ENCODE results near the gene HDAC10.
"Not testable (repeated sequence)": the region's sequence is repeated elsewhere in the genome, so short reads cannot be mapped to it uniquely, and the experiment has no call there.

Gene HDAC10

DNA sequence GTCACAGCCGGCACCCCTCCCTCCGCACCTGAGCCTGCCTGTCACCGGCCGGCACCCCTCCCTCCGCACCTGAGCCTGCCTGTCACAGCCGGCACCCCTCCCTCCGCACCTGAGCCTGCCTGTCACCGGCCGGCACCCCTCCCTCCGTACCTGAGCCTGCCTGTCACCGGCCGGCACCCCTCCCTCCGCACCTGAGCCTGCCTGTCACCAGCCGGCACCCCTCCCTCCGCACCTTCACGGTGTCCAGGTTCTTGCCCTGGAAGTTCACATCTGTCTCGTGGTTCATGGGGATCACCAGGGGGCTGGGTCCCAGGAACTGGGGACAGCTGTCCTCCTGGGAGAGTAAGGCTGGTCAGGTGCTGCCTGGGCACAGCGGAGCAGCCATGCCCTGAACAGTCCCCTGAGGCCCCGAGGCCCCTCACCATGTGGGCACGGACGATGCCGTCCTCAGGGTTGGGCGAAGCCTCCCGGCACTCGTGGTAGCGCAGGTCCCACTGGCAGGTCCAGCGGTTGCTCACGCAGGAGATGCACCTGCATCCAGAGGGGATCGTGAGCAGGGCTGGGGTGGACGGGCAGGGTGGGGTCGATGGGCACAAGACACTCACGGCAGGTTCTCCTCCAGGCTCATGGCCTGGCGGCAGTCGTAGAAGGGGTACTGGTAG, 34.6 kb upstream of the HDAC10 start:
- no peak for DNase-seq (ENCODE audit: low read depth)

DNA sequence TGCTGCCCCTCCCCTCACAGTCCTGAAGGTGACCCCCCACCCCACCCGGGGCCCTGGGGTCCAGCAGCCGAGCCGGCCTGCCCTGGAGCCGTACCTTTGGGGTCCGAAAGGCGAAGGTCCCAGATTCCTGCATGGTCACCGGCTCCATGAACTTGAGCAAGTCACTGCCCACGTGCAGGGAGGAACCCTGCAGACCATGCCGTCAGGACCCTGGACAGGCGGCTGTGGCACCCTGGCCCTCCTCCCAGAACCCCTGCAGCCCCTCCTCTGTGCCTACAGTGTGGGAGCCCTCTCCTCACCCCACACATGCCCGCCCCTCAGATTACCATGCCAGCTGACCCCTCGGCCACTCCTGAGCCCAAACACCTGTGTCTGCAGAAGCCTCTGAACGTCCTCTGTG, 33.4 kb upstream of the HDAC10 start:
- no peak for DNase-seq (ENCODE audit: low read depth)

DNA sequence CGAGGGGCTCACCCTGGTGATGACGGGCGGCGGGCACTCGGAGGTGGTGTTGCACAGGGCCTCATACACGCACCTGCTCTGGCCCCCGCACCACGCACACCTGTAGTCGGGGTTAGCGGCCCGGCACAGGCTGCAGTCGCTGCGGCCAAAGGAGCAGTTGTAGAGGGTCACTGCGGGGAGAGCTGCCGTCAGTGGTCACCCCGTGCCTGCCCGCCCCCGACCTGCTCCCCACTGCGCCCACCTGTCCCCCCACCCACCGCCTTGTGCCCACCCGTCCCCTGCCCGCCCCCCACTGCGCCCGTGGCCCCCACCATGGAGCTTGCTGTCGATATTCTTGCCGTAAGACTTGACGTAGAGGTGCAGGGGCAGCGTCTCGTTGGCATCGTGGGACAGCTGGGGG, 32.8 kb upstream of the HDAC10 start:
- DNase-seq (ENCODE audit: low read depth): no peak

DNA sequence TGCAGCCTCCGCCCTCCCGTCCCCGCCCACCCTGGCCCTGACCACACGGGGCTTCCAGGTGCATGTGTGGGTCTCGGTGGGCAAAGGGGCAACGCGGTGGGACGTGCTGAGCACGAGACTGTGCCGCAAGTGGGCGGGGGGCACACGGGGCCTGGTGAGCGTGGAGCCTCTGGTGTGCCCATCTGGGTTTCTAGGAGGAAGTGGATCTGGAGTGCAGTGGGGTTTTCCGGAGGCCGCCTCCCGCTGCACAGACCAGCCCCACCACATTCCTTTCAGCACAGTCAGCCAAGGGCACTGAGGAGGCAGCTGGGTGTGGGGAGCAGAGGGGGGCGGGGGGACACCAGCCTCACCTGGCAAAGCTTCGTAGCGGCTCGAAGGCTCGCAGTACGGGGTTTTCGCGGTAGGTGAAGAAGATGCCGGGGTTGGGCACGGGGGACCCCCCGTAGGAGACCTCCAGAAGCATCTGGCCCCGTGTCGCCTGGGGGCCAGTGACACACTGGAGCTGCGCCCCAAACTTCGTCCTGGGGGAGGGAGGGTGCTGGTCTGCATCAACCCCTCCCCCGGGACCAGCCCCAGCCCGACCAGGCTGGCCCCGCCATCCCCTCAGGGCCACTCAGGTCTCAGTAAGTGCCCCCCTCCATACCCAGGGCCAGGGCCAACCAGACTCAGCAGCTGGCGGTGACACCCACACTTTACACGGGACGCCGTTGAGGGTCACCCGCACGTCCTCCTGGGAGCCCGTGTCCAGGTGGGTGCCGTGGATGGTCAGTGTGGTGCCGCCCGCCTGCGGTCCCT, 31.5 kb upstream of the HDAC10 start:
- no peak for DNase-seq (ENCODE audit: low read depth)

DNA sequence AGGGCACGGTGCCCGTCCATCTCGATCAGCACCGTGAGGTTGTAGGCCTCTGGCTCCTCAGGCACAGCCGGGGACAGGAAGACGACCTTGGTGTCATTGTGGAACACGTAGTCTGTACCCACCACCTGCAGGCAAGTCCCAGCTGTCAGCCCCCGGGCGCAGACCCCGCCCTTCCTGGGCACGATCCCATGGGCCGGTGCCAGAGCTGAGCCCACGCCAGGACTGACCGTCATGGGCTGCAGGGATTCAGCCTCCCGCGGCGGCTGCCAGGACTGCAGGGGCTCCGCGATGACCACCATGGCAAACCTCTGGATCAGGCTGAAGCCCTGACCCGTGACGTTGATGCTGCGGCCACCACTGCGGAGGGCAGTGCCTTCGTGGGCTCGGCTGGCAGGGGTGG, 30.9 kb upstream of the HDAC10 start:
- no peak for DNase-seq (ENCODE audit: low read depth)

DNA sequence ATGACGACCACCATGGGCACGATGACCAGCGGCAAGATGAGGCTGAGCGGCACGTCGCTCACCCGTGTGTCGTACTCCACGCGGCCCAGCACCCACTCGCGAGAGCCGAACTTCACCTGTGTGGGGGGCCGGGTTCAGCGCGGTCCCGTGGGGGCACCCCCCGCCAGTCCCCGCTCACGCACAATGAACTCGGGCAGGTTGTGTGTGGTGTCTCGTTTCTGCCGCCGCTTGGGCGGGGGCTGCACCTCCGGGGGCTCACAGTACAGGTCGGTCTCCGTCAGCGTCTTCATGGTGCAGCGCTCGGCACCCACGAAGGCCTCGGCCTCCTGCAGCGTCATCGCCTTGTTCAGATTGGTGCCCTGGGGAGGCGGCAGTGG, 30.3 kb upstream of the HDAC10 start:
- no peak for DNase-seq (ENCODE audit: low read depth)

DNA sequence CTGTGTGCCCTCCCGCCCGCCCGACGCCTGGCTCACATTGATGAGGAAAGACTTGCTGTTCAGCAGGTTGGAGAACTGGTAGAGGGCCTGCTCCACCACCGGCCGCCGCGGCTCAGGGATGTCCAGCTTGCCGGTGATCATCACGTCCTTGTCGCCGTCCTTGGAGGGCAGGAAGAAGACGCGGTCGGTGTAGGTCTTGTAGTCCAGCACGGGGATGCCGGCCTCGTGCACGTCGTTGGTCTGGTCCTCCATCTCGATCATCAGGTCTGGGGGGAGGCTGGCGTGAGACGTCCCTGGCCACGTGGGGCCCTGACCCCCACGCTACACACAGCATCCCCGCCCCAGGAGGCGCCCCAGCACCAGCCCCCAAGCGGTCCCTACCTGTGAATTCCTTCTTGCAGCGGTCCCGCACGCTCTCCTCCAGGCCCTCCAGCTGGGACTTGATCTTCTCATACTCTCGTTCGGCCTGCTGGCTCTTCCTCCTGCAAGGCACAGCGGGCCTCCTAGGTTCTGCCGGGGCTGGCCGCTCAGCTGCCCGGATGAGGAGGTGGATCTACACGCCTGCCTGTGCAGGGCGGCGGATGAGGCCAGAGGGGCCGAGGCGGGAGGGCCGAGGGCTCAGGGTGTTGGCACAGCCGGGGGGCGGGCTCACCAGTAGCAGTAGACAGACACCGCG, 29.8 kb upstream of the HDAC10 start:
- DNase-seq (ENCODE audit: low read depth): no peak

DNA sequence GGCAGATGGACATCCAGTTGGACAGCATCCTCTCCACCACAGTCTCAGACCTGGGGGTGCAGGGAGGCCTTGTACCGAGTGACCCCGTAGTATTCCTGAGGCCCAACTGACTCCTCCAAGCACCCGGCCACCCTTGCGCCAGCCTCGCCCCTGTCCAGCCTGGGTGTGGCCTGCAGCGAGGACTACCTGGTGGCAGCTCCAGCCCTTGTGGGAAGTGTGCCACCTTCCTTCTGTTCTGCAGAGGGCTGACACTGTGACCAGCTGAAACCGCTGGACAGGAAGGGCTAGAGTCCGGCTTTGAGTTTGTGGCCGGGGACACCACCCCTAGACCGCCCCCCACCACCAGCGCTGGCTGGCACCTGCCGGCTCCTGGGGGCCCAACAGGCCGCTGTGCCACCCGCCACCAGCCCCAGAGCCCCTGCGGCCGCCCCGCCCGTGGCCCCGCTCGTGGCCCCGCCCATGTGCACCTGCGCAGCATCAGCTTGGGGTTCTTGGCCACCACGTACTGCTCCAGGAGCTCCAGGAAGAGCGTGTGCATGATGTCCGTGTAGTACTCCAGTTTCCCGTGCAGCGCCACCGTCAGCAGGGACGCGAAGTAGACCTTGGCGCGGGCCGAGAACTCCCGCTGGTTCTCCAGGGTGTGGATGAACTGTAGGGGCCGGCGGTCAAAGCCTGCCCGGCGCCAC, 29.1 kb upstream of the HDAC10 start:
- no peak for DNase-seq (ENCODE audit: low read depth)

DNA sequence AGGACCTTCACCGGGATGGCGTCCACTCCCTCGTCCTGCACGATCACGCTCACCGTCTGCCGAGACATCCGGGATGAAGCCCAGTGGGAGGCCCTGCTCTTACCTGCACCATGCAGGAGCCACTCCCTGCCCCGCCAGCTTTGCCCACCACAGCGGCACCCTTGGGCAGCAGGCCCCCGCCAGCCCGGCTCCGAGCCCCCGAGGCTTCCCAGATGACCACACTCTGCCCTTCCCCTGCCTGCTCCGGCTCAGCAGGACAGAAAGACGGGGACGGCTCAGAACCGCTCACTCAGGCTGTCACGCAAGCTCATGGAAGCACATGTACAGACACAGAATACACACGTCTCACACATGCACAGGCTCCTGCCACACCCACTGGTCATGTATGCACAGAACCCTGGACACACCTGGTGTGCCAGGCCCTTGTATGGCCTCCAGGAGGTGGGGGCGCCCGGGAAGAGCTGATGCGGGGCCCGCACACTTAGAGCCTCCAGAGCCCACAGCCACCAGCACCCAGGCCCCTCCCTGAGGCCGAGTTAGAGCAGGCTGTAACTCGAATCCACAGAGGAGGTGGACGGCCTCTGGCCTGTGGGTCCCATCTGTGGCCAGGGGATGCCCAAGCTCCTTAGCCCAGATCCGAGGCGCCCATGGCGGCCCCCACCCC, 28.0 kb upstream of the HDAC10 start:
- DNase-seq (ENCODE audit: low read depth): no peak

DNA sequence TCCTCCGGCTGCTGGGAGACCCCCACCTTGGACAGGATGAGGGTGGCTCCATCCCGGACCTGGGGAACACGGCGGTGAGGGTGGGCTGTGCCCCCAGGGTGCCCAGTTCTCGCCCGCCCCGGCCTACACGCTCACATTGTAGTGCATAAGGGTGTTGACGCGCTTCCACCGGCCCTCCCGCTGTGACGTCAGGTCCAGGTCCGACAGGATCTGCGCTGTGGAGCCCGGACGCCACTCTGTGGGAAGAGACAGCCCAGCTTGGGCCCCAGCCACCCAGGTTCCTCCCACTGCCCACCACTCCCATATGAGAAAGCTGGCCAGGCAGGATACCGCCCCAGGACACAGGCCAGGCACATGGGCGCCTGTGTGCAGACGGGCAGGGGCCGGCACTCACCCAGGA, 27.4 kb upstream of the HDAC10 start:
- no peak for DNase-seq (ENCODE audit: low read depth)

DNA sequence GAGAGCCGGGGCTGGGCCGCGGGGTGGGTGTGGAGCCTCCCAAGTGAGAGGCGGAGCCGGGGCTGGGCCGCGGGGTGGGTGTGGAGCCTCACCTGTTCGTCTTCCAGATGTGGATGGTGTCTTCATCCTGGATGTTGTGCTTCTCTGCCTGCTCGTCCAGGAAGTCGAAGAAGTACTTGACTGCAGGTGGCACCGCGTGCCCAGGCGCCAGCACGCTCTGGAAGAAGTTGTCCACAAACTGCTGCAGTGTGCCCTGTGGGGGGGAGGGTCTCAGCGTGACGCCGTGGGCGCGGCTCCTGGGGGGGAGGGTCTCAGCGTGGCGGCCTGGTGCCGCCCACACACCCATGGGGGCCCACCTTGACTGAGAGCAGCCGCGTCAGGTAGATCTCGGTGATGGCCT, 26.7 kb upstream of the HDAC10 start:
- no peak for DNase-seq (ENCODE audit: low read depth)

DNA sequence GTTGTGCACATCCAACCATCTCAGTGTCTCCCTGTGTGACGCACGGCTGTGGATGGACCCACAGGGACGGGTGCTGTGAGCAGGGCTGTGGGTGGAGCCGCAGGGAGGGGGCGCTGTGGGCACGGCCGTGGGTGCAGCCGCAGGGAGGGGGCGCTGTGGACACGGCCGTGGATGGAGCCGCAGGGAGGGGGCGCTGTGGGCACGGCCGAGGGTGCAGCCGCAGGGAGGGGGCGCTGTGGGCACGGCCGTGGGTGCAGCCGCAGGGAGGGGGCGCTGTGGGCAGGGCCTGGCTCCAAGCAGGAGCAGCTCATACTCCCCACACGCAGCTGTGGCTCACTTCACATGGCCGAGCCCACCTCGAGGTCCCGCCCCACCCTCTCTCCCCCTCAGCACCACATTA, 25.1 kb upstream of the HDAC10 start:
- DNase-seq (ENCODE audit: low read depth): no peak

DNA sequence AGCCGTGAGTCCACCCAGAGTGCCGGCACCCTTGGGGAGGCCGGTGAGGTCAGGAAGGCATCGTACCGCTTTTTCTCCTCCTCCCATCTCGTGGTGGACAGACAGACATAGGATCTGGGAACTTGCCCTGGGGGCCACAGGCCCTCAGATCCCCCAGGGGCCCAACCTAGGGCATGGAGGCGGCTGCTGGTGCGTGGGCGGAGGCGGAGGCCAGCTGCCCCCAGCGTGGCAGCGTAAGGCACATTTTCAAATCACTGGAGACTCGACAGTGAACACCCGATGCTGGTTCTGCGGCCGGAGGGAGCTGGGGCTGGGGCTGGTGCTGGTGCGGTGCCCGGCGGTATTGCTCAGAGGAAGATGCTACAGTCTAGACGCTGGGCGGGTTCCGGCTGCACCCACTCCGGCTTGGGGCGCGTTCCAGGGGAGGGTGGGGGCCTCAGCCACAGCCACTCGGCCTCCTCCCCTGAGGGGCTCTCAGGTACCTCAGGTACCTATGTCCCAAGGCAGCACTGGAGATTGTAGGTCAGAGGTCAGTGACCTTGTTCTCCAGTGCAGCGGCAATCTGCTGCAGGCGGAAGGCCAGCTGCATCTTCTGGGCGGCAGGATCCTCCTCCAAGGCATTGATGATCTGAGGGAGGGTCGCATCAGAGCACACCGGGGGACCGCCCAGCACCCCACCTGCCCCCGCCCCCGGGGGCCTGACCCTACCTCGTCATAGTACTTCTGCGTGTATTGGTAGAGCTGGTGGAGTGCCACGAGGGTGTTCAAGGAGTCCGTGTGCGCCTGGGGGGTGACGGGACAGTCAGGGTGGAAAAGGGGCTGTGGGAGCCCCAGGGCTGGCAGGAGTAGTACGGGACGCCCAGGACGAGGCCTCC, 24.4 kb upstream of the HDAC10 start:
- DNase-seq (ENCODE audit: low read depth): no peak

DNA sequence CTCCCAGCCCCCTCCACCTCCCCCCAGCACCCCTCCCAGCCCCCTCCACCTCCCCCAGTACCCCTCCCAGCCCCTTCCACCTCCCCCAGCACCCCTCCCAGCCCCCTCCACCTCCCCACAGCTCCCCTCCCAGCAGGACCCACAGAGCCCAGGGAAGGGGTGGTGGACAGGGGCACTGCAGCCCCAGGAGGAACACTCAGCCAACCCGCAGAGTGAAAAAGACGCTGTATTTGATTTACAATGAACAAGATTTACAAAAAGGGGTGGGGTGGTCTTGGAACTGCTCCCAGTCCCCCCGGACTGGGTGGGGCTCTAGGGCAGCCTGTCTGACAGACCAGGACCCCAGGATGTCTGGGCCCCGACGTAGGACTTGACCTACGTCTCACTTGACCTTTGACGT, 23.7 kb upstream of the HDAC10 start:
- no peak for DNase-seq (ENCODE audit: low read depth)

DNA sequence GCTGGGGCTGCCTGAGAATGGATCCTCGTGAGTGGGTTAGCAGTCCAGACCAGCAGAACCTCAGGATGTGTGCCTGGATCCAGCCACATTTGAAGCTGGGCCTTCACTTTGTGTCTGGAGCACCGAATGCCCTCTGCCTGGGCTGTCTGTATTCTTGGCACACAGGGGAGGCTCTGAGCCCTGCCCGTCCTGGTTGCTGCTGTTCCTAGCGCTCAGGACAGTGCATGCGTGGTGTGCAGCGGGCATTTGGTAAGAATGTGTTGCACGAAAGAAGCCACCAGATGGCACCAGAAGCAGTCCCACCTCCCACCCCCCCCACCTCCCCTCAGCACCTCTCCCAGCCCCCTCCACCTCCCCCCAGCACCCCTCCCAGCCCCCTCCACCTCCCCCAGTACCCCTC, 23.2 kb upstream of the HDAC10 start:
- DNase-seq (ENCODE audit: low read depth): no peak

DNA sequence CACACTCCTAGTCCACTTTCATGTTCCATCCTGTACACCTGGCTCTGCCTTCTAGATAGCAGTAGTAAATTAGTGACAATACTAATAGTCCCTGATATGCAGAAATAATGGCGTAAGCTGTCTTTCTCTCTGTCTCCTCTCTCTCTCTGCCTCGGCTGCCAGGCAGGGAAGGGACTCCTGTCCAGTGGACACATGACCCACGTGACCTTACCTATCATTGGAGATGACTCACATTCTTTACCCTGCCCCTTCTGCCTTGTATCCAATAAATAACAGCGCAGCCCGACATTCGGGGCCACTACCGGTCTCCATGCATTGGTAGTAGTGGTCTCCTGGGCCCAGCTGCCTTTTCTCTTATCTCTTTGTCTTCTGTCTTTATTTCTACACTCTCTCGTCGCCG, 22.7 kb upstream of the HDAC10 start:
- DNase-seq (ENCODE audit: low read depth): not testable (repeated sequence)

DNA sequence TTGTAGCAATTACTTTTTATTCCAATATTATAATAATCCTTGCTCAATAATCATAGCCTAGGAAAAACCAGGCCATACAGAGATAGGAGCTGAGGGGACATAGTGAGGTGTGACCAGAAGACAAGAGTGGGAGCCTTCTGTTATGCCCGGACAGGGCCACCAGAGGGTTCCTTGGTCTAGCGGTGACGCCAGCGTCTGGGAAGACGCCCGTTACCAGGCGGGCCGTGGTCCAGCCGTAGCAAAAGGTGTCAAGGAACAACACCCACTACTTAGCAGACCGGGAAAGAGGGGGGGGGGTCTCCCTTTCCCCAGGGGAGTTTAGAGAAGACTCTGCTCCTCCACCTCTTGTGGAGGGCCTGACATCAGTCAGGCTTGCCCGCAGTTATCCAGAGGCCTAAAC, 22.3 kb upstream of the HDAC10 start:
- DNase-seq (ENCODE audit: low read depth): not testable (repeated sequence)

DNA sequence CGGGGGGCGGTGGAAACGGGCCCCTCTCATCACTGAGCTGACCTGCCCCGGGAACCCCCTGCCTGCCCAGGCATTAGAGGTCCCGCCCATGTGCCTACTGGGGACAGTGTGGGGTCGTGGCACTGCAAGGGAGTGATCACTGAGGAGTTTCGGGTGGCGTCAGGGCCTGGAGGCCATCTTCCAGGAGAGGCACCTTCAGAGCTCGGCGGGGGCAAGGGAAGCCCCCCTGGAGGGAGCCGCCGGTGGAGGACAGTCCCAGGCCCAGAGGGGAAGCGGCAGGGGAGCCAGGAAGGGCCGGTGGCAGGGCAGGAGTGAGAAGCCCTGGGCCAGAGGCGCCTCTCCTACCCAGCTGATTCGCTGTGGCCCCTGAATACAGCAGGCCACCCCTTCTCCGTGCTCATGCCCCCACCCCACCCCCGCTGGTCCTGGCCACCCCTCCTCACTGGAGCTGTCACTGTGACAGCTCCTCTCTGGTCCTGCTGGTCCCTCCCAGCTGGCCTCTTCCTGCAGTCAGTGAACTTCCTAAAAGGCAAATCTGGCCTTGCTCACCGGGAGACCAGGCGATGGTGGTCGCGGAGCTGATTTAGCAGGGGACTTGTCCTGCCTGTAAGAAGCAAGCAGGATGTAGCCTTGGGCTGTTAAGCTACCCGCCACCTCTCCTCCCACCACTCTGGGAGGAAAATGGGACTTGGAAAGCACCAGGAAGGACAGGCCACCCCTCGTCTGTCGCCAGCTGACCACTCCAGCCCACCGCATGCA, 21.2 kb upstream of the HDAC10 start:
- no peak for DNase-seq (ENCODE audit: low read depth)

DNA sequence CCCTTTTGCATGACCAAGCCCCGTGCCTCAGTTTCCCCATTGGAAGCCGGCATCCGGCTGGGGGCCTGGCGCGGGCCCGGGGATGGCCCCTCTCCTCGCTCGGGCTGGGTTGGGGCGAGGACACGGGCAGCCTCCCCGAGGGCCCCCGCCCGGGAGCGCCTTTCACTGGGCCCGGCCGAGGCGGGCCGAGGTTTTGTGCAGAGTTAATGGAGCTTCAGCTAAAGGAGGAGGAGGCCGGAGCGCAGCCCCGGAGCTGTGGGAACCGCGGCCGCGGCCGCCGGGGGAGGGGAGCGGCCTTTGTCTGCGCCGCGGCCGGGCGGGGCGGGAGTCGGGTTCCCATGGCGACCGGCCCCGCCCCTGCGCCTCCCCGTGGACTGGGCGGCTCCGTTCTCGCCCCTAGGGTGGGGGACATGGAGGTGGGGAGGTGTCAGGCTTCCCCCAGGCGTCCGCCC, 20.5 kb upstream of the HDAC10 start:
- DNase-seq (ENCODE audit: low read depth): no peak

DNA sequence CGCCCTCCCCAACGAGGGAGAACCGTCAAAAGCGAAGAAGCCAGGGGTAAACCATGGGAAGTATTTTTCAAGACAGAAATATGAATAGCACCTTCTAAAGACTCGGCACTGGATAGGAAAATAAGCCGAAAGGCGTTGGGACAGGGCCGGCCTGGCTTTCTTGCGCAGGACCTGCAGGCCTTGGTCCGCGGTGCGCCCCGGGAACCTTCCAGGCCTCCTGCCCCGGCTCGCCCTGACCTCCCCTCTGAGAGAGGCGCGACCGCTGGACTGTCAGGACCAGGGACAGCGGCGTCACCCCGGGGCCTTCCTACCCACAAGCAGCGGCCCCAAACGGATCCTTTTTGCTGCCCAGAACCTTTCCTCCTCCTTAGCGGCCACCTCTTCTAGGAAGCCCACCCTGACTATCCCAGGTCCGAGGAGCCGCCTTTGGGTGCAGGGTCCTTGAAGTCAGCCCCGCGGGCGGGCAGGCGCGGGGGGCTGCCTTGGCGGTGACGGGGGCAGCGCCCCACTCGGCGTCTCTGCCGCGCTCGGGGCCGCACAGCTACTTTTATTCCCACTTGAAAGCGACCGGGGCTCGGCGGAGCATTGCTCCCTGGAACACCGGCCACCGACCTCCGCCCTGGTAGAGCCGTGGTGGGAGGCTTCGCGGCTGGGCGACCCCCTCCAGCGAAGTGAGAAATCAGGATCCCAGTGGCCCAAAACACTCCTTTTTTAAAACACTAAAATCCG, 19.8 kb upstream of the HDAC10 start:
- no peak for DNase-seq (ENCODE audit: low read depth)

Measured in GM04503 (cell line).